Neural cell (in vitro differentiated cells): ENCODE measurements around the gene ZNF473.

Experiments used
- CTCF ChIP-seq: fragments of 450-650 bp; IDR thresholded peaks from 2 replicates; pipeline ENCODE4 v1.5.1; 2014; ENCODE audit warnings: antibody characterized with exemption, mild to moderate bottlenecking, moderate library complexity; ENCODE audit not compliant: poor library complexity, severe bottlenecking
- EP300 ChIP-seq: fragments of 450-650 bp; conservative IDR thresholded peaks from 2 replicates; pipeline ENCODE4 v1.6.1; 2014; ENCODE audit warnings: antibody characterized with exemption, mild to moderate bottlenecking, moderate library complexity; ENCODE audit not compliant: poor library complexity, severe bottlenecking
- EZH2 ChIP-seq: fragments of 200-600, 300-800 bp; shearing (Covaris generic), sonication (generic); IDR thresholded peaks from 2 replicates; pipeline ENCODE4 v1.6.1; 2014; ENCODE audit warnings: antibody characterized with exemption, low read length, borderline replicate concordance, mild to moderate bottlenecking; ENCODE audit not compliant: insufficient read depth, poor library complexity, severe bottlenecking
- MXI1 ChIP-seq: fragments of 450-650 bp; conservative IDR thresholded peaks from 2 replicates; pipeline ENCODE4 v1.6.1; 2014; ENCODE audit warnings: antibody characterized with exemption, mild to moderate bottlenecking; ENCODE audit not compliant: poor library complexity, severe bottlenecking
- POLR2AphosphoS5 ChIP-seq: IDR thresholded peaks from 2 replicates; pipeline ENCODE4 v1.6.1; 2012
- RAD21 ChIP-seq: fragments of 450-650 bp; conservative IDR thresholded peaks from 2 replicates; pipeline ENCODE4 v1.6.1; 2014; ENCODE audit warnings: antibody characterized with exemption, mild to moderate bottlenecking, moderate library complexity
- REST ChIP-seq: IDR thresholded peaks from 2 replicates; pipeline ENCODE4 v1.6.1; 2012; ENCODE audit warnings: borderline replicate concordance

GRCh38 chr19:50030937-50031336 is 5.1 kb downstream of the ZNF473 start:
- TF ChIP-seq RAD21 (no peak), POLR2AphosphoS5 (no peak), EZH2 (no peak), CTCF (no peak), MXI1 (no peak), EP300 (no peak), REST (no peak)
